Measurements from ENCODE around the gene TFG. TPM values are rescaled to one million over a fixed set of nuclear protein-coding genes. Genes with fewer than 3 reads are reported as not detected.

The TFG gene
- total and polyA plus RNA-seq, 9 of the 15 experiments (the other 6 are each of a cell fraction or from before 2014, with no cell fraction given) = 31.8 to 143 (median 57.8) TPM

DNA sequence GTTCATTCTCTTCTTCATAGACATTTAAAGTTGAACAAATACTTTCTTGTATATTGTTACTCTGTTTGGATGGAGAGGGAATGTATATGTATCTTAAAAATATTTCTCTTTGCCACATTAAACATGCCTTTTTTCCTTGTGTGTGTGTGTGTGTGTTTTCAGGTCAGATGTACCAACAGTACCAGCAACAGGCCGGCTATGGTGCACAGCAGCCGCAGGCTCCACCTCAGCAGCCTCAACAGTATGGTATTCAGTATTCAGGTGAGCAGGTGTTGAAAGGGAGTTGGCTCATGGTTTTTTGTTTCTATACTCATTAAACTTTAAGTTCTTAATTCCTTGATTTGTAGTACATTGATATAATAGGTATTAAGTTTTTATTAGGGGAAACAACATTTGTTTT, 35.4 kb downstream of the TFG start:
- 100% methylated on average over 2 of the region's 2 CpGs for WGBS (ENCODE audit: insufficient coverage, low coverage, missing lambda C conversion rate)
- Histone ChIP-seq H3K4me3 (no peak overlapping the region), H3K79me2 (ENCODE audit: control insufficient read depth, insufficient read depth, low read length) (peaks cover 4% of the 10 kb centered on the region; the same call in 2 of the 3 replicates), H3K4me2 (ENCODE audit: insufficient read depth, low read length) (no peak overlapping the region), H3K36me3 (ENCODE audit: control insufficient read depth, insufficient read depth, low read length) (peaks cover 93% of the 10 kb centered on the region), H3K27me3 (ENCODE audit: control insufficient read depth in 2 of 2, insufficient read depth in 2 of 2, low read length in 2 of 2) (no peaks in the 10 kb centered on the region), H3K9me1 (ENCODE audit: control insufficient read depth, insufficient read depth, low read length) (no peaks in the 10 kb centered on the region), H3K9ac (ENCODE audit: insufficient read depth in 1 of 2, low read depth in 2 of 2, low read length in 2 of 2) (no peak overlapping the region), H3K27ac (ENCODE audit: extremely low read depth, low read depth, low read length) (no peak overlapping the region), H4K20me1 (replicated peaks; ENCODE audit: control insufficient read depth, insufficient read depth, low read length) (no peaks in the 10 kb centered on the region), H3K9me3 (replicated peaks; ENCODE audit: control insufficient read depth, insufficient read depth, low read depth, low read length) (no peaks in the 10 kb centered on the region), H2AFZ (ENCODE audit: low read depth, low read length) (no peak overlapping the region), H3K4me1 (replicated peaks in 1 of 2; ENCODE audit: control insufficient read depth in 2 of 2, insufficient read depth in 2 of 2, low read length in 2 of 2) (peaks cover 0 to 10% of the 10 kb centered on the region in 2 experiments; a peak in 3 of 5 replicates)
- in situ Hi-C loops (cut with MboI) (no loop called here), intact Hi-C loops (cut with micrococcal nuclease) (no loop called here)
- FAIRE-seq (no peak), ATAC-seq (no peak), DNase-seq (ENCODE audit: extremely low read depth in 1 of 4, low spot score in 3 of 4) (no peak)
- CTCF ChIA-PET (ENCODE audit: low intra/inter-chr PET ratio) = no interaction called here
- BruUV-seq (replicated peaks) = no TSS peak
- TF ChIP-seq MYC (IDR thresholded peaks at IDR 0.05; ENCODE audit: low read depth, low read length) = no peak
- no peak for TF ChIP-seq MYC (CRISPR knock-in tag; IDR thresholded peaks at IDR 0.05; ENCODE audit: borderline replicate concordance, low read depth)
- no peak for TF ChIP-seq SREBF1 (IDR thresholded peaks at IDR 0.05; ENCODE audit: borderline replicate concordance, low read depth, low read length)
- no peak for TF ChIP-seq SIN3B (IDR thresholded peaks at IDR 0.05; ENCODE audit: low read depth)
- no peak for TF ChIP-seq CREB1 (IDR thresholded peaks at IDR 0.05)
- TF ChIP-seq CREB1 (CRISPR knock-in tag; IDR thresholded peaks at IDR 0.05) = no peak
- TF ChIP-seq, protein P1, sequence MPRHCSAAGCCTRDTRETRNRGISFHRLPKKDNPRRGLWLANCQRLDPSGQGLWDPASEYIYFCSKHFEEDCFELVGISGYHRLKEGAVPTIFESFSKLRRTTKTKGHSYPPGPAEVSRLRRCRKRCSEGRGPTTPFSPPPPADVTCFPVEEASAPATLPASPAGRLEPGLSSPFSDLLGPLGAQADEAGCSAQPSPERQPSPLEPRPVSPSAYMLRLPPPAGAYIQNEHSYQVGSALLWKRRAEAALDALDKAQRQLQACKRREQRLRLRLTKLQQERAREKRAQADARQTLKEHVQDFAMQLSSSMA (CRISPR knock-in tag; IDR thresholded peaks at IDR 0.05) = no peak
- no peak for TF ChIP-seq BACH1 (tag; IDR thresholded peaks at IDR 0.05)
- TF ChIP-seq TSC22D4 (tag; IDR thresholded peaks at IDR 0.05) = no peak
- TF ChIP-seq, protein P2, sequence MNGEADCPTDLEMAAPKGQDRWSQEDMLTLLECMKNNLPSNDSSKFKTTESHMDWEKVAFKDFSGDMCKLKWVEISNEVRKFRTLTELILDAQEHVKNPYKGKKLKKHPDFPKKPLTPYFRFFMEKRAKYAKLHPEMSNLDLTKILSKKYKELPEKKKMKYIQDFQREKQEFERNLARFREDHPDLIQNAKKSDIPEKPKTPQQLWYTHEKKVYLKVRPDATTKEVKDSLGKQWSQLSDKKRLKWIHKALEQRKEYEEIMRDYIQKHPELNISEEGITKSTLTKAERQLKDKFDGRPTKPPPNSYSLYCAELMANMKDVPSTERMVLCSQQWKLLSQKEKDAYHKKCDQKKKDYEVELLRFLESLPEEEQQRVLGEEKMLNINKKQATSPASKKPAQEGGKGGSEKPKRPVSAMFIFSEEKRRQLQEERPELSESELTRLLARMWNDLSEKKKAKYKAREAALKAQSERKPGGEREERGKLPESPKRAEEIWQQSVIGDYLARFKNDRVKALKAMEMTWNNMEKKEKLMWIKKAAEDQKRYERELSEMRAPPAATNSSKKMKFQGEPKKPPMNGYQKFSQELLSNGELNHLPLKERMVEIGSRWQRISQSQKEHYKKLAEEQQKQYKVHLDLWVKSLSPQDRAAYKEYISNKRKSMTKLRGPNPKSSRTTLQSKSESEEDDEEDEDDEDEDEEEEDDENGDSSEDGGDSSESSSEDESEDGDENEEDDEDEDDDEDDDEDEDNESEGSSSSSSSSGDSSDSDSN (IDR thresholded peaks at IDR 0.05; ENCODE audit: borderline replicate concordance in 1 of 2, low read depth in 2 of 2, low read length in 2 of 2) = no peak
- TF ChIP-seq ARHGAP35 (IDR thresholded peaks at IDR 0.05; ENCODE audit: partially characterized antibody) = no peak
- TF ChIP-seq MAFF (IDR thresholded peaks at IDR 0.05; ENCODE audit: low read length) = no peak
- TF ChIP-seq, protein P3, sequence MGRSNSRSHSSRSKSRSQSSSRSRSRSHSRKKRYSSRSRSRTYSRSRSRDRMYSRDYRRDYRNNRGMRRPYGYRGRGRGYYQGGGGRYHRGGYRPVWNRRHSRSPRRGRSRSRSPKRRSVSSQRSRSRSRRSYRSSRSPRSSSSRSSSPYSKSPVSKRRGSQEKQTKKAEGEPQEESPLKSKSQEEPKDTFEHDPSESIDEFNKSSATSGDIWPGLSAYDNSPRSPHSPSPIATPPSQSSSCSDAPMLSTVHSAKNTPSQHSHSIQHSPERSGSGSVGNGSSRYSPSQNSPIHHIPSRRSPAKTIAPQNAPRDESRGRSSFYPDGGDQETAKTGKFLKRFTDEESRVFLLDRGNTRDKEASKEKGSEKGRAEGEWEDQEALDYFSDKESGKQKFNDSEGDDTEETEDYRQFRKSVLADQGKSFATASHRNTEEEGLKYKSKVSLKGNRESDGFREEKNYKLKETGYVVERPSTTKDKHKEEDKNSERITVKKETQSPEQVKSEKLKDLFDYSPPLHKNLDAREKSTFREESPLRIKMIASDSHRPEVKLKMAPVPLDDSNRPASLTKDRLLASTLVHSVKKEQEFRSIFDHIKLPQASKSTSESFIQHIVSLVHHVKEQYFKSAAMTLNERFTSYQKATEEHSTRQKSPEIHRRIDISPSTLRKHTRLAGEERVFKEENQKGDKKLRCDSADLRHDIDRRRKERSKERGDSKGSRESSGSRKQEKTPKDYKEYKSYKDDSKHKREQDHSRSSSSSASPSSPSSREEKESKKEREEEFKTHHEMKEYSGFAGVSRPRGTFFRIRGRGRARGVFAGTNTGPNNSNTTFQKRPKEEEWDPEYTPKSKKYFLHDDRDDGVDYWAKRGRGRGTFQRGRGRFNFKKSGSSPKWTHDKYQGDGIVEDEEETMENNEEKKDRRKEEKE (IDR thresholded peaks at IDR 0.05; ENCODE audit: borderline replicate concordance in 1 of 2, control insufficient read depth in 1 of 2, low read depth in 2 of 2, low read length in 1 of 2) = no peak
- TF ChIP-seq ZNF695 (CRISPR knock-in tag; IDR thresholded peaks at IDR 0.05) = no peak
- POLR2A ChIA-PET = no interaction called here
